A673 (cell line): ENCODE results near the gene KCNC1. TPM values are rescaled to one million over a fixed set of nuclear protein-coding genes. Genes with fewer than 3 reads are reported as not detected.

Experiments used
- BruUV-seq: library from RNA; stranded (reverse); fragments of 400-500 nt; replicated peaks from 2 replicates; lab custom pipeline; 2021; lab: Mats Ljungman, UMichigan
- CTCF ChIA-PET: fragments of 300-600 bp; sonication (Branson Sonifier 250); formaldehyde crosslinking; loops from one replicate; lab custom pipeline; 2022; ENCODE audit warnings: antibody characterized with exemption; lab: Charles Lee
- POLR2A ChIA-PET: fragments of 300-600 bp; sonication (Branson Sonifier 250); formaldehyde crosslinking; loops from one replicate; lab custom pipeline; 2022; ENCODE audit warnings: antibody characterized with exemption; ENCODE audit not compliant: low non-redundant PET; lab: Charles Lee
- DNase-seq: peaks from one replicate; pipeline ENCODE4 v3.0.0-alpha.2; 2015; ENCODE audit warnings: low spot score
- H3K27ac ChIP-seq: fragments of 200-600 bp; sonication (generic); 2 replicates; pipeline ENCODE4 v1.5.1; 2016; ENCODE audit warnings: mixed run types, low read depth, mild to moderate bottlenecking, mixed read lengths, antibody characterized with exemption, low read length; ENCODE audit not compliant: poor library complexity, severe bottlenecking
- H3K27me3 ChIP-seq: fragments of 200-600 bp; sonication (generic); replicated peaks from 2 replicates; pipeline ENCODE4 v1.6.1; 2017; ENCODE audit warnings: mixed run types, low read depth, mild to moderate bottlenecking, mixed read lengths, antibody characterized with exemption, low read length; ENCODE audit not compliant: insufficient read depth, poor library complexity
- H3K36me3 ChIP-seq: fragments of 200-600 bp; sonication (generic); 2 replicates; pipeline ENCODE4 v1.6.1; 2016; ENCODE audit warnings: mixed run types, mild to moderate bottlenecking, mixed read lengths, antibody characterized with exemption, low read length; ENCODE audit not compliant: insufficient read depth, poor library complexity, severe bottlenecking
- H3K4me1 ChIP-seq: fragments of 200-600 bp; sonication (generic); 2 replicates; pipeline ENCODE4 v1.6.1; 2017; ENCODE audit warnings: mixed run types, mild to moderate bottlenecking, mixed read lengths, antibody characterized with exemption, low read length; ENCODE audit not compliant: insufficient read depth, poor library complexity, severe bottlenecking
- H3K4me3 ChIP-seq: fragments of 200-600 bp; sonication (generic); 2 replicates; pipeline ENCODE4 v1.5.1; 2016; ENCODE audit warnings: low read depth, mixed run types, mild to moderate bottlenecking, mixed read lengths, low read length; ENCODE audit not compliant: poor library complexity, severe bottlenecking
- H3K9me3 ChIP-seq: fragments of 200-600 bp; sonication (generic); 2 replicates; pipeline ENCODE4 v1.6.1; 2016; ENCODE audit warnings: mixed run types, low read depth, mild to moderate bottlenecking, mixed read lengths, antibody characterized with exemption, low read length; ENCODE audit not compliant: poor library complexity, severe bottlenecking
- CTCF ChIP-seq: fragments of 300-800, 200-600 bp; sonication (generic); conservative IDR thresholded peaks from 2 replicates; pipeline ENCODE4 v1.5.1; 2017; ENCODE audit warnings: low read depth, mild to moderate bottlenecking, antibody characterized with exemption, low read length, moderate library complexity, mixed read lengths
- EZH2 ChIP-seq: fragments of 200-600 bp; sonication (generic); IDR thresholded peaks from 2 replicates; pipeline ENCODE4 v1.6.1; 2017; ENCODE audit warnings: borderline replicate concordance, low read depth, mild to moderate bottlenecking, mixed read lengths, antibody characterized with exemption, low read length; ENCODE audit not compliant: poor library complexity, severe bottlenecking
- intact Hi-C: fragments of 100-400 bp; cut with micrococcal nuclease; formaldehyde crosslinking; loops from one replicate; pipeline ENCODE4 v1.10.0; 2022; ENCODE audit not compliant: unreplicated experiment
- total RNA-seq: library from RNA; stranded (reverse); gene quantifications from 2 replicates; pipeline ENCODE4 v1.2.3, GENCODE V29; 2021

KCNC1 gene
- total RNA-seq, 1 experiment from 2014 or later, result 0.09 TPM

GRCh38 chr11:17738151-17738973, 3.8 kb downstream of the KCNC1 start:
- no TSS peak for BruUV-seq
- Histone ChIP-seq H3K9me3 (no peaks in the 10 kb centered on the region), H3K27ac (no peak overlapping the region), H3K4me3 (no peak overlapping the region), H3K27me3 (peaks cover 10% of the 10 kb centered on the region), H3K36me3 (no peaks in the 10 kb centered on the region), H3K4me1 (no peaks in the 10 kb centered on the region)
- TF ChIP-seq EZH2 (no peak), CTCF (no peak)
- DNase-seq, result no peak
- ChIA-PET CTCF (no interaction called here), POLR2A (no interaction called here)
- intact Hi-C loops, result loop anchor here (10.0 kb wide), 1 partner anchor 354 kb away; the partner anchor contains the start of gene KCNJ11

GRCh38 chr11:17739945-17740338, 5.4 kb downstream of the KCNC1 start:
- H3K4me1 ChIP-seq, result no peaks in the 10 kb centered on the region
- H3K36me3 ChIP-seq, result no peaks in the 10 kb centered on the region
- TF ChIP-seq CTCF (no peak), EZH2 (no peak)
- no peaks in the 10 kb centered on the region for H3K9me3 ChIP-seq
- H3K27ac ChIP-seq, result no peak overlapping the region
- POLR2A ChIA-PET, result no interaction called here
- intact Hi-C loops, result loop anchor here (10.0 kb wide), 1 partner anchor 355 kb away; the partner anchor contains the start of gene KCNJ11
- CTCF ChIA-PET, result no interaction called here
- no TSS peak for BruUV-seq
- H3K4me3 ChIP-seq, result no peak overlapping the region
- DNase-seq, result no peak
- peaks cover 6% of the 10 kb centered on the region for H3K27me3 ChIP-seq

GRCh38 chr11:17740649-17741235, 6.2 kb downstream of the KCNC1 start:
- no peak for DNase-seq
- POLR2A ChIA-PET, result no interaction called here
- no peaks in the 10 kb centered on the region for H3K4me1 ChIP-seq
- H3K9me3 ChIP-seq, result no peaks in the 10 kb centered on the region
- intact Hi-C loops, result no loop called here
- H3K36me3 ChIP-seq, result no peaks in the 10 kb centered on the region
- H3K27ac ChIP-seq, result no peak overlapping the region
- BruUV-seq, result no TSS peak
- CTCF ChIA-PET, result no interaction called here
- H3K4me3 ChIP-seq, result no peak overlapping the region
- H3K27me3 ChIP-seq, result peaks cover 5% of the 10 kb centered on the region
- TF ChIP-seq EZH2, result no peak
- TF ChIP-seq CTCF, result no peak
